GM19372 (cell line): ENCODE data around the gene CEP57.
"Not testable (repeated sequence)": the region's sequence is repeated elsewhere in the genome, so short reads cannot be mapped to it uniquely, and the experiment has no call there.

Source experiments
- ATAC-seq: cut with Tn5 transposase; IDR thresholded peaks from one replicate; pipeline ENCODE4 v1.9.1; 2021; ENCODE audit warnings: mild to moderate bottlenecking, low read depth, moderate library complexity; ENCODE audit not compliant: unreplicated experiment

The CEP57 gene

DNA sequence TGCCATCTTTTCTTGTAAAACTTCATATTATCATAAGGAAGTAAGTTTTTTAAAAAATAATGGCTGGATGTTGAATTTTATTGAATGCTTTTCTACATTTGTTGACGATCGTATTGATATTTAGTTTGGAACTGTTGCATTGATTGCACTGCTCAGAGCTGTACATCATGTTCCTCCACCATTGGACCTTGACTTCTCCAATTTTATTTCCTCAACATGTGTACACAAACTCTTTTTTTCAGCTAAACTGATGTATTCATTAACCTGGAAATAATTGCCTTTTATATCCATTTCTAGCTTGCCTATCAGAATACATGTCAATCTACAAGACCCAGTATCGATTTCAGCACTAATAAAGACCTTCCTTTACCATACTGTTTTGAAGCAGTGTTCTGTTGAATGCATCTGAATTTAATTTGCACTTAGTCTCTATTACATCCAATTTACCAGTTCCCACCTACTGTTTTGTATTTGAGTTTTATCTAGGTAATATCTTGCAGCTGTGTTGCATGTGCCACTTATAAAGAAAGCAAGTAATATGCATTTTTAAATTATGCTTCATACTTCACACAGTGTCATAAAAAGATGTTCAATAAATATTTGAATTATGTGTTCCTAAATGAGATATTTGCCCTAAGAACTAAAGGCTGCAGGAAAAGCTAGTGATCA lies 5.5 kb downstream of the CEP57 start:
- ATAC-seq = no peak

- ATAC-seq = no peak
Measured at GRCh38 chr11:95796501-95796900, 6.2 kb downstream of the CEP57 start.

GRCh38 chr11:95799546-95799945 lies 9.2 kb downstream of the CEP57 start:
- no peak for ATAC-seq

DNA sequence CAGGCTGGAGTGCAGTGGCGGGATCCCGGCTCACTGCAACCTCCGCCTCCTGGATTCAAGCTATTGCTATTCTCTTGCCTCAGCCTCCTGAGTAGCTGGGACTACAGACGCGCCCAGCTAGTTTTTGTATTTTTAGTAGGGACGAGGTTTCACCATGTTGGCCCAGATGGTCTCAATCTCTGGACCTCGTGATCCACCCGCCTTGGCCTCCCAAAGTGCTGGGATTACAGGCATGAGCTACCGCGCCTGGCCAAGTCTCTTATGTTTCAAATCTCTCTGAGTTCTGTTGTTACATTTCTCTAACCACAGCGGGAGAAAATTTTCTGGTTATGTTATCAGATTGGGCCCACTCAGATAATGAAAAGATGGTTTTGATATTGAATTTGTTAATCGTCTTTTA lies 10.1 kb downstream of the CEP57 start:
- ATAC-seq = no peak

- no peak for ATAC-seq
Measured at GRCh38 chr11:95802806-95803205, 12.5 kb downstream of the CEP57 start.

DNA sequence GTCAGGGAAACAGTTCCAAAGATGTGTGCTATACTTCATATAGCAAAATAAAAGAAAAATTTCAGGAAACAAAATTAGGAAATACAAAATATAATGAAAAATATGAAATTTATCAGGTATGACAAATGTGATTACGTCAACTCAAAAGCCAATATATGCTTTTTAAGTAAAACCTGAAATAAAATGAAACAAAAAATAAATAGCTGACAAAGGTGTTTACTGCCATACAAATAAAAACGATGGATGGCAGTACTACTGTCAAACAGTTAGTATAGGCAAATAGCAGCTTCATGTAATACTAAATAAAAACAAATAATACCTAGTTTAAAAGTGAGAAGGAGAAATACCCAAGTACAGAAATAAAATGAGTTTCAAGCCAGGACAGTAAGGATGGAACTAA lies 13.7 kb downstream of the CEP57 start:
- ATAC-seq = no peak

- ATAC-seq = no peak
Measured at GRCh38 chr11:95805869-95806268, 15.6 kb downstream of the CEP57 start.

DNA sequence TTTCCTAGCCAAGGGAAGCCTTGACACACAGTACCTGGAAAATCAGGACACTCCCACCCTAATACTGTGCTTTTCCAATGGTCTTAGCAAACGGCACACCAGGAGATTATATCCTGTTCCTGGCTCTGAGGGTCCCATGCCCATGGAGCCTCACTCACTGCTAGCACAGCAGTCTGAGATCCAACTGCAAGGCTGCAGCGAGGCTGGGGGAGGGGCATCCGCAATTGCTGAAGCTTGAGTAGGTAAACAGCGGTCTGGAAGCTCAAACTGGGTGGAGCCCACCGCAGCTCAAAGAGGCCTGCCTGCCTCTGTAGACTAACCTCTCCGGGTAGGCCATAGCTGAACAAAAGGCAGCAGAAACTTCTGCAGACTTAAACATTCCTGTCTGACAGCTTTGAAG lies 16.2 kb downstream of the CEP57 start:
- not testable (repeated sequence) for ATAC-seq

DNA sequence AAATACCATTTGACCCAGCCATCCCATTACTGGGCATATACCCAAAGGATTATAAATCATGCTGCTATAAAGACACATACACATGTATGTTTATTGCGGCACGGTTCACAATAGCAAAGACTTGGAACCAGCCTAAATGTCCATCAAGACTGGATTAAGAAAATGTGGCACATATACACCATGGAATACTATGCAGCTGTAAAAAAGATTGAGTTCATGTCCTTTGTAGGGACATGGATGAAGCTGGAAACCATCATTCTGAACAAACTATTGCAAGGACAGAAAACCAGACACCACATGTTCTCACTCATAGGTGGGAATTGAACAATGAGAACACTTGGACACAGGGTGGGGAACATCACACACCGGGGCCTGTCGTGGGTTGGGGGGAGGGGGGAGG lies 20.8 kb downstream of the CEP57 start:
- ATAC-seq = not testable (repeated sequence)

- no peak for ATAC-seq
Measured at GRCh38 chr11:95816037-95816436, 25.7 kb downstream of the CEP57 start.

DNA sequence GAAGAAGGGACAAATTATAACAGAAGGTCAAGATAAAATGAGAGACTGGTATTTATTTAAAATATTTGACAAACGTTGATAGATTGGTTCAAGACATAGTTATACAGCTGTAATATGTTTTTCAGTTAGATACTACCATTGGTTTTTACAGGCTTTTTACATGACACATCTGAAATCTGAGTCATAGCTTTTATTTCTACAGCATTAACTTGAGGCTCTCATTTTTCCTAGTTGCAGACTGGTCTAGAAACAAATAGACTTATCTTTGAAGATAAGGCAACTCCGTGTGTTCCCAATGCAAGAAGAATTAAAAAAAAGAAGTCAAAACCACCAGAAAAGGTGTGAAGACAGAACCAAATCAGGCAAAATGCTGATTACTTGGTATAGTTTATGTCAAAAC lies 31.3 kb downstream of the CEP57 start:
- ATAC-seq = no peak

GRCh38 chr11:95827696-95828095 lies 37.4 kb downstream of the CEP57 start:
- no peak for ATAC-seq

- no peak for ATAC-seq
Measured at GRCh38 chr11:95829580-95830259, 39.4 kb downstream of the CEP57 start.

- ATAC-seq = no peak
Measured at GRCh38 chr11:95831198-95831883, 41.0 kb downstream of the CEP57 start.

DNA sequence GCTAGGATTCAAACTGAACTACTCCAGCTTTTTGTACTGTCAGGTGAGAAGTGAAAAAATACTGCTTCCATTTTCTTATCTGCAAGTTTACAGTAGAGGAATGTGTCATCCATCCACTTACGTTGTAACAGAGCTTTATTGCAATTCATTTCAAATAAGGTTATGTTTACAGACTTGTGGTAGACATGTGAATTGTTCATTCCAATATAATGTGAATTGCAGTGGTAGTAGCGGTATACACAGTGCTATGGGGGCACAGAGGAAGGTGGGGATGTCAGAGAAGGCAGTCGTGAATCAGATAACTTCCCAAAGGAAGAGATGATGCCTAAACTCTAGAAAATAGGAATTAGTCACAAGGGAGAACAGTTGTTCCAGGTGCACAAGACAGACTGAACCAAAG lies 42.5 kb downstream of the CEP57 start:
- no peak for ATAC-seq

DNA sequence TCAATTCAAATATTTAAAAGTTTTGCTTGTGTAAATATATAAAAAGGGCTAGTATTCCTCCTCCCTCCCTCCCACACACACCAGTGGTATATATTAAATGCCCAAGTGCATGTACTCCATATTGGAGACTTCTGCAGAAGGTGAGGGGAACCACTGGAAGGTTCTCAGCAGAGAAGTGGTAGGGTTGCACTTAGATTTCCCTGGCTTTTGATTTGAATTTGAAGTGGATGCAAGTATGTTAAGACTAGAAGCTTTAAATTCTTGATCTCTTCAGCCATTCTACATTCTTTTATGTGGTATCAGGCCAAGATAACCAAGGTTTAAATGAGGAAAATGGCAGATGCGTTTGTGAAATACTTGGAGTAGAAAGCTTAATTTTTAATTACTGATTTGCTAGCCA lies 43.1 kb downstream of the CEP57 start:
- no peak for ATAC-seq

GRCh38 chr11:95835351-95835750 lies 45.1 kb downstream of the CEP57 start:
- no peak for ATAC-seq

DNA sequence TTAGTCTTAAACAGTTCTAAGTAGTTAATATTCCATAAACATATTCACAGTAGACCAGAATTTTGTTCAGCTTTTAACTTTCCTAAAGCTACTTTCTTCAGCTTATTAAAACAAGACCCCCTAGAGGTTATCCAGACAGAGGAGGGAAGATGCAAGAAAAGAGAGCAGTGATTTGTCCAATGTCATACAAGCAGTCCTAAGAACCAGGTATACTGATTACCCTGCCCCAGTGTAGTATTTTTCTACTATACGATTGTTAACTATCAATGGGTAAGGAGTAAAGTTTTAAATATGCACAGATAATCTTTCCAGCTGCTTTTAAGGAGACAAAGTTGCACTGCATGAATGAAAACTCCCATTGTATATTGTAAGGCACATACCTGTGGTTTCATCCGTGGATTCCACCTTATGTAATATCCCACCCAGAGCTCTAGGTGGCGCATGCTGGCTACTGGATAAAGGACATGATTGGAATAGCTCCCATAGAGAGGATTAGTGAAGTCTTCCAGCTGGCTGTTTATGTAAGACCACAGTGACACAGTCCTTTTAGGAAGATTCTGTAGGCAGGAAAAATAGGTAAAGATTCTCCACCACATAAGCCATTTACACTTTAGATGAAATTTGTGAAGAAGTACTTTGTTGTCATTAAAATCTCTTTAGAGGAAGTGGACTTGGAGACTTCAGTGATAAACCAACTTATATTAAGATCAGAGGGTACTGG lies 45.6 kb downstream of the CEP57 start:
- no peak for ATAC-seq

GRCh38 chr11:95845167-95845566 lies 54.9 kb downstream of the CEP57 start:
- no peak for ATAC-seq

- ATAC-seq = no peak
Measured at GRCh38 chr11:95849087-95849825, 59.0 kb downstream of the CEP57 start.
